ENCODE results near the gene ATXN1.
A peak's percentile ranks its signal among the peaks of the same experiment; 100 is the strongest.

Gene ATXN1

DNA sequence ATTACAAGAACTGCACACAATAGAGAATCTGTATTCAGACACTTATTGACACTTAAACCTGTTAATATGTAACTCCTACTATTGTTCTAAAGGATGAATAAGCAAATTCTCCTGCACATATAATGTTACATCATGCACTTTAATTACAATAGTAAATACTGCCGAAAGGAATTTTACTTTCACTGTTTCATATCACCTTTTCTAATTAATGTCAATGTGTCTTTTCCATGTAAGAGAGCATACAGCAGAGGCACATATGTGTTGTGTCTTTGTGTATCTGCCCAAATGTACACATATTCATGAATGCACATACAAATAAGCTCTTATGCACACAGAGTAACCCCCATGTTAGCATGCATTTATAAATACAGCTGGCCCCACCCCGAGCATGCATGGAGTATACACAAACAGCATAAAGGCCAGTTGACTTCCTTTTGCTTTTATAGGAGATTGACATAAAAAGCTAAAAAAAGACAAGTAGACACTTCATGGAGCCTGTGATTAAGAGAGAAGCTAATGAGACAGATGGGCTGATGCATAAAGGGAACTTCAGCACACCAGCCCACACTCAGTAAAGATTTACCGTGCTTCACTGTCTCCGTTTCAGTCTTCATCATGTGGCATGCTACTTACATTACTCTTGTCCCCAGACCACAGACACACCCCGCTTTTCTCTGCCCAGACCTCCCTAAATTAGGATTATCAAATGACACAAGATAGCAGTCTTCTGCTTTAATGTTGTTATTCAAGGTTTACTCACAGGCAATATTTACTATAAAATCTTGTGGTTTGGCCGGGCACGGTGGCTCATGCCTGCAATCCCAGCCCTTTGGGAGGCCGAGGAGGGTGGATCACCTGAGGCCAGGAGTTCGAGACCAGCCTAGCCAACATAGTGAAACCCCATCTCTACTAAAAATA, 184.6 kb downstream of the ATXN1 start:
- in situ Hi-C loops (cut with MboI; ENCODE audit: low pct_unique_long_range_greater_than_20kb, low sequenced_read_pairs) = no loop called here
- peak; percentile 26 for DNase-seq

DNA sequence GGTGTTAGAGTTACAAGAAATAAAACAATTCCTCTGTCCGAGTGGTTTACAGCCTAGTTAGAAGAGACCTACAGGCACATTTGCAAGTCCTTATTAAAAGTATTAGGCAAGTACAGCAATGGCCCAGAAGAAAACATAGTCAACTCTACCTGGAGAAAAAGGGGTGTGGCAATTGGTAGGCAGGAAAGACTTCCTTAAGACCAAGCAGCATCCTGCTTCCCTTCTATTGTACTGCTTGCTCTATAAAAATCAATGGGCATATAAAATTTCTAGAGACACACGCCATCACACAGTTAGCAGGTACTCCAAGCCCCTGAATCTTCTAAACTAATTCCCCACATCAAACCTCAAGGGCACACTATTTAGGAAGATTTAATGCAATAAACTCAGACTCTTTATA, 185.6 kb downstream of the ATXN1 start:
- in situ Hi-C loops (cut with MboI; ENCODE audit: low pct_unique_long_range_greater_than_20kb, low sequenced_read_pairs) = no loop called here
- no peak for DNase-seq

DNA sequence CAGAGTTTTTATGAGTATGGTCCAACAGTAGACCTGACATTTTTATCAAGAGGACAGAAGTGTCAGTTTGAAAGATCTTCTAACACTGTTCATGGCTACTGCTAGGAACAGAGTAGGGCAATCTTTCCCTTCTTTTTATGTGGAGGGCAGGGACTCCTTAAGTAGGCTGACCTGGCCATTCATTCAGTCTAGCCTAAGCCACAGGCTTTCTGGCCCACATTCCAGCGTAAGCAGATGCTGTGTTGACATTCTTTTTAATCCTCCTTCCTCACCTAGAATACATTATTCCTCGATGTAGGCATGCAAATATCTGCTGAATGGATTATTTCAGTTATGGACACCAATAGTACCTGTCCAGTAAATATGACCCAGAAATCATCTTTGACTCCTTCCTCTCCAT, 188.3 kb downstream of the ATXN1 start:
- in situ Hi-C loops (cut with MboI; ENCODE audit: low pct_unique_long_range_greater_than_20kb, low sequenced_read_pairs) = no loop called here
- no peak for DNase-seq

DNA sequence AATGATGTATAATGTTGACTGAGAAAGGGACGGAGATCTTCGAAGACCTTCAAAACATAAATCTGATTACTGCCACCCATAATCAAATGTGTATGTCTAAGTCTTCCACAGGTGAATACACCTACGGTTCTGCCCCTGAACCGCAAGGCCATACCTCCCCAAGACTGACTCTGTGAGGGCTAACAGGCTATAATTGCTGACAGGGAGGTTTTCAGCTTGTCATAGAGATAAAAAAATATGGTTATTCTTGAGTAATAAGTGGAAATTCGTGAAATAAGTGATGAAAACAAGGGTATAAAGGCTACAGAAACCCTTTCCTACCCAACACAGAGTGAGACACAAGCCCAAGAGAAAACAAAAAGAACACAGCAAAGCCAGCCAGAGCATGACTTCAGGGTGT, 188.9 kb downstream of the ATXN1 start:
- DNase-seq = no peak
- in situ Hi-C loops (cut with MboI; ENCODE audit: low pct_unique_long_range_greater_than_20kb, low sequenced_read_pairs) = no loop called here

DNA sequence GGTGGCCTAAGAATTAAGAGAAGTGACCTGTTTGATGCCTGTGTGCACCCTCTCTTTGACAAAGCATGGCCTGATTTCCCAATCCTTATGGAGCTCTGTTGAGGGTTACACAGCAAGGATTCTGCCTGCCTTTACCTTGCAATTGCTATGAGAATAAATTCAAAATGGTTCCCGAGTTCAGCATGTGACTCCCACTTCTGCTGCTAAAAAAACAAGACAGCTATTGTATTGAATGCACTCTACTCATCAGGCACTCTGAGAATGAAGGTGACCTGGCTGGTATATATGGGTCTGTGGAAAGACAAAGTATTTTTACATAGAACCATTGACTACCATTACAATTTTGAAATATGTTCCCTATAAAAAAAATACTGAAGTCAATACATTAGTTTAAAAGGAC, 190.3 kb downstream of the ATXN1 start:
- DNase-seq = no peak
- in situ Hi-C loops (cut with MboI; ENCODE audit: low pct_unique_long_range_greater_than_20kb, low sequenced_read_pairs) = no loop called here

DNA sequence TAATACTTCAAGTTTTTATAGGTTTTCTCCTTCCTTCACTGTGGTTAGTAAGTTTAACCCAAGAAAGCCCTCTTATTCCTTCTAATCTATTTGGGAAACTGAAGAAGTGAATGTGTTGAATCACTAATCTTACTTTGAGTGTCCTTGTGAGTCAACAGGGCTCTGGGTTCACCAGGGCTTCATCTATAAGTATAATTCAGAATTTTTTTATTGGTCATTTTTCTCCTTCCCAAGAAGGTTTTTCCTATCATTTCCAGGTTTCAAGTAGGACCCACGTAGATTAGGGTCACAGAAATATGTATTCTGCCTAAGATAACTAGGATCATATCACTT, 191.1 kb downstream of the ATXN1 start:
- no peak for DNase-seq
- in situ Hi-C loops (cut with MboI; ENCODE audit: low pct_unique_long_range_greater_than_20kb, low sequenced_read_pairs) = no loop called here

DNA sequence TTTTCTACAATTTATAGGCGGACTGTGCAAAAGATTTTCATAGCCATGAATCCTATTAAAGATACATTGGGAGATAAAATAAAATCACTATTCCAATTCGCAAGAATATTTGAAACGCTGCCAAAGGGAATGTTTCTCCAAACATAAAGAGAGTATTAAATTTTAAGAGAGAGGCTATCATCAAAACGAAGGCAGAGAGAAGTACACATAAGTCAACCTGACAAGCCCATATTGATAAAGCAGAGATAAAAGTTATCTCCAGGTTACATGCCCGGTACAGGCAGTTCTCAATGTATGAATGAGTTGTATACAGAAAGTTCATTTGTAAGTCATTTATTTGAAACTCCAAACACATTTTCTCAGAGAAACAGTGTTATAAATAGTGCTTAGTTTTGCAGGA, 193.1 kb downstream of the ATXN1 start:
- no peak for DNase-seq
- in situ Hi-C loops (cut with MboI; ENCODE audit: low pct_unique_long_range_greater_than_20kb, low sequenced_read_pairs) = no loop called here

DNA sequence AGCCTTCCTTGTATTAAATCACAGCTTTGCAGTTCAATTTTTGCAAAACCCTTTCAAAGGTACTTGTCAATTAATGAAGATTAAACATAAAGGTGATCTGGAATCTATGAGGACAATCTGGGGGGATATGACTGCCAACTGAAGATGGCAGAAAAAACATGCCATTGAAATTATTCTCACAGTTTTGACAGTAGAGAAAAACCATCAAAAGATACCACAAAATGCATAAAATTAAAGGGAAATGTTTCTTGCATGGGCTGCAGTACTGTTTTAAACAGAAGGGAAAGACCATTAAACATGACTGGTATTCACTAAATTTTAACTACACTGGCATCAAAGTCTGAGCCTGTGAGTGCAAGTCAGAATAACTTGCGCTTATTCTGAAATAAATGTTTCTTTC, 194.2 kb downstream of the ATXN1 start:
- in situ Hi-C loops (cut with MboI; ENCODE audit: low pct_unique_long_range_greater_than_20kb, low sequenced_read_pairs) = no loop called here
- DNase-seq = no peak

DNA sequence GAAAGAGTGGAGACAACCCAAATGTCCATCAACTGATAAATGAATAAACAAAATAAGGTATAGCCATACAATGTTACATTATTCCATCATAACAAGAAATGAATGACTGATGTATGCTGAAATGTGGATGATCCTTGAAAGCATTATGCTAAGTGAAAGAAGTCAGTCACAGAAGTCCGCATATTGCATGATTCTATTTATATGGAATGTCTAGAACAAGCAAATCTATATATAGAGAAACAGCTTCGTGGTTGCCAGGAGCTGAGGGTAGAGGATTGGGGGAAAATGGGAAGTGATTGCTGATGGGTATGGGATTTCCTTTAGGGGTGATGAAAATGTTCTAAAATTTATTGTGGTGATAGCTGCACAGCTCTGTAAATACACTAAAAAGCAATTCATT, 196.8 kb downstream of the ATXN1 start:
- in situ Hi-C loops (cut with MboI; ENCODE audit: low pct_unique_long_range_greater_than_20kb, low sequenced_read_pairs) = no loop called here
- DNase-seq = no peak

DNA sequence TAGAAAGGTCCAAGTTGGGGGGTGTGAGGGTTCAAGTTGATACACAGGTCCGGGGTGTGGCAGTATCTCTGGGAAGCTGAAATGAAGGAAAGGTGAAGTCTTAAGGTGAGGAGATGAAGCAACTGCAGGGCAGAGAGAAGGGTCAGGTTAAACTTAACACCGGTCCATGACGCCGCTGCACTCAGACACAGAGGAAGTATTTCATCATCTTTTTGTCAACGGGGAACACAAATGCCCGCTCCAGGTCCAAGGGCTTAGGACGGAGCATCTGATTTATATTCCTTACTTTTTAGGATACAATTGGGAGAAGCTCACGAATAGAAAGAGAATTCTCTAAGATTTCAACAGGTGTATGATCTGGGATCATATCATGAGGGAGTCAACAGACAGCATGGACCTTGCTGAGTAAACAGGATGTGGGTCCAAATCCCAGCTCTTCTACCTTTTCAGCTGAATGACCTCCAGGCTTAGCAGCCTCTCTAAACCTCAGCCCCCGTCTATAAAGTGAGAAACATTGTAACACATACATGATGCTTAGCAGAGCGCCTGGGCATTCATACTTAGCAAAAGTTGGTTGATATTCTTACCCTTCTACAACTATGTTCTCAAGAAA, 197.5 kb downstream of the ATXN1 start:
- no peak for DNase-seq
- in situ Hi-C loops (cut with MboI; ENCODE audit: low pct_unique_long_range_greater_than_20kb, low sequenced_read_pairs) = no loop called here

DNA sequence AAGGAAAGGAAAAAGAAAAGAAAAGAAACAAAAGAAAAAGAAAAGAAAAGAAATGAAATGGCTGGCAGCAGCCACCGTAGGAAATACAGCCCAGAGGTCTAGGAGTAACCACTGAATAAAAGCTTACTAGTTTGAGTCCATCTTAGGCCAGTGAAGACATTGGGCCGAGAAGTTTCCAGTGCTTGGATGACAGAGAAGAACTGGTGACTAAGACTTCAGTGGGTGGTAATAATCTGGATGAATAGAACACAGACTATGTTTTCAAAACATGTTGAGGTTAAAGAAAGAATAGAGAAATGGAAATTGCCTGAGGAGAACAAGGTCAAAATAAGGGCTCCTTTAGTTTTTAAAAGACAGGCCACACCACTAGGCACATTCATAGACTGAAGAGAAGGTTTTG, 198.8 kb downstream of the ATXN1 start:
- in situ Hi-C loops (cut with MboI; ENCODE audit: low pct_unique_long_range_greater_than_20kb, low sequenced_read_pairs) = no loop called here
- DNase-seq = no peak

DNA sequence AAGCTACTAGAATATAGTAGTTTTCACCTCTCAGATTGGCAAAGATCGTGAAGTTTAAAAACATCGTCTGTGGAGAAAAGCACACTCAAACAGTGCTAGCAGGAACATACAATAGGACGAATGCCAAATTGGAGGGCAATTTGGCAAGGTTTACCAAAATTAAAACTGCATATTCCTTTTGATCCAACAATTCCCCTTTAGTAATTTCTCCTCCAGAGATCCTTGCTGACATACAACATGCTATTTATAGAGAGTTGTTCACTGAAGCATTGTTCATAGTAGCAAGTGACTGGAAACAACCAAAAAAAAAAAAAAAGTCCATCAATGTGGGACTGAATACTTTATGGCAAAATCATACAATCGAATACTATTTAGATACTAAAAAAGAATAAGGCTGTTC, 202.2 kb downstream of the ATXN1 start:
- in situ Hi-C loops (cut with MboI; ENCODE audit: low pct_unique_long_range_greater_than_20kb, low sequenced_read_pairs) = no loop called here

DNA sequence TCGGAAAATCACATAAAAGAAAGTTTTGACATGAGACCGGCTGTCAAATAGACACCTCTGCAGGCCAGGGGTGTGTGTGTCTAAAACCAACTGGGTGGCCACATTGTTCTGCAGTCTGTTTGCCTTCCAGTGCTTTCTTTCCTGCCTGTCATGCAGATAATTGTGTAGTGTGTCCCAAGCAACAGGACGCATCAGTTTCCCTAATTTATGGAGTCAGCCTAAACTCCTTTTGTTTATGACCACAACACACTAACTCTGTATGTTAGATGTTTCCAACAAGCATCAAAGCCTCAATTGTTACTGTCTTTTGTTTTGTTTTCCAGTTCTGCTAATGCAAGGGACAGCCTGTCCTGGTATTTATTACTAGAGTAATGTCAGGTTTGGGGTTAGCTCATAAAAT, 205.7 kb downstream of the ATXN1 start:
- no peak for DNase-seq
- in situ Hi-C loops (cut with MboI; ENCODE audit: low pct_unique_long_range_greater_than_20kb, low sequenced_read_pairs) = no loop called here

More for the DNA sequence above, 202.2 kb downstream of the ATXN1 start:
- DNase-seq = no peak

DNA sequence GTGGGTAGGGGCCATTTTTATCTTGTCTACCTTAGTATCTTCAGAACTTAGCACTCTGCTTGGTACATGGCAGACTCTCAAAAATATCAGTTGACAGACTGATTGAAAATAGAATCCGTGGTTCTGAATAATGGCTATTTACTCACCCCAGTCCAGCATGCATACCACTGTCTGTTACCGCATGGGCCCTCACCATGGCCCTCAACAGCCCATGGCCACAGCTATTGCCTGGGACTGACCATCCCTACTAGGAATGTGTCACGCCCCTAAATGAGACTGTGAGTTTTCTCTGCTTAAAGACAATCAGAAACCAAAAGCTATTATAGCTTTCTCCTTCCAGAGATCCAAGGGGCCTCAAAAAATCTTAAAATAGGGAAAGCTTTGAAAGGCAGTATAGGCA, 207.7 kb downstream of the ATXN1 start:
- no peak for DNase-seq
- in situ Hi-C loops (cut with MboI; ENCODE audit: low pct_unique_long_range_greater_than_20kb, low sequenced_read_pairs) = no loop called here

DNA sequence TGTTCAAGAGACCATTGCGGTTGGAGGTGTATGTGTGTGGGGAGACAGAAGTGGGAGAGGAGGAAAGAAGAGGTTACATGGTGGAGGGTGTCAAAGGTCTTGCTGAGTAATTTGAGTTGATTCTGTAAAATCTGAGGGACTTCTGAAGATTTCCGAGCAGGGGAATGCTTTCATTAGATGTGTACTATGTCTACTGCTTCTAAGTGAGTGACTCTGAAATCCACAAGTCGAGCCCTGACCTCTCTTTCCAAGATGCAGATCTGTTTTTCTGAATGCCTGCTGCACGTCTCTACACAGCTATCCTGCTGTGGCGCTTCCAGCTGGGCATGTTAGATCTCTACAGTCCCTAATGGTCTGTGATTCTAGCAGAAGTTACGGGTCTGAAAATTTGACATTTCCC, 209.8 kb downstream of the ATXN1 start:
- no peak for DNase-seq
- in situ Hi-C loops (cut with MboI; ENCODE audit: low pct_unique_long_range_greater_than_20kb, low sequenced_read_pairs) = no loop called here

DNA sequence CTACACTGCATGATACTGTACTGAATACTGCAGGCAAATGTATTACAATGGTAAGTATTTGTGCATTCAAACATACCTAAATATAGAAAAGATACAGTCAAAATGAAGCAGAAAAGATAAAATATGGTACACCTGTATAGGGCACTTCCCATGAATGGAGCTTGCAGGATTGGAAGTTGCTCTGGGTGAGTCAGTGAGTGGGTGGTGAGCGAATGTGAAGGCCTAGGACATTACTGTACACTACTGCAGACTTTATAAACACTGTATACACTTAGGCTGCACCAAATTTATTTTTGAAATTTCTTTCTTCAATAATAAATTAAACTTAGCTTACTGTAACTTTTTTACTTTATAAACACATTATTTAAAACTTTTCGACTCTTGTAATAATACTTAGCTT, 213.1 kb downstream of the ATXN1 start:
- no peak for DNase-seq
- in situ Hi-C loops (cut with MboI; ENCODE audit: low pct_unique_long_range_greater_than_20kb, low sequenced_read_pairs) = no loop called here

DNA sequence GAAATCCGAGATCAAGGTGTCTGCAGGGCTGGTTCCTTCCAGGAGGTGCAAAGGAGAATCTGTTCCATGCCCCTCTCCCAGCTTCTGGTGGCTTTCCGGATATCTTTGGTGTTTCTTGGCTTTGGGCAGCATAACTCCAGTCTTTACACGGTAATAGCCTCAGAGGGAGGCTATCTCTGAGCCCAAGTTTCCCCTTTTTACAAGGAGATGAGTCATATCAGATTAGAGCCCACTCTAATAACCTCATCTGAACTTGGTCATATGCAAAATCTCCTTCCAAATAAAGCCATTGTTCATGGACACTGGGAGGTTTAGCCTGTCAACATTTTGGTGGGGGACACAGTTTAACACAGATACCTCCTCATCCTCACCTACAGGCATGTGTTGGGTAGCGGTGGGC, 213.7 kb downstream of the ATXN1 start:
- DNase-seq = peak; percentile 8
- in situ Hi-C loops (cut with MboI; ENCODE audit: low pct_unique_long_range_greater_than_20kb, low sequenced_read_pairs) = no loop called here

DNA sequence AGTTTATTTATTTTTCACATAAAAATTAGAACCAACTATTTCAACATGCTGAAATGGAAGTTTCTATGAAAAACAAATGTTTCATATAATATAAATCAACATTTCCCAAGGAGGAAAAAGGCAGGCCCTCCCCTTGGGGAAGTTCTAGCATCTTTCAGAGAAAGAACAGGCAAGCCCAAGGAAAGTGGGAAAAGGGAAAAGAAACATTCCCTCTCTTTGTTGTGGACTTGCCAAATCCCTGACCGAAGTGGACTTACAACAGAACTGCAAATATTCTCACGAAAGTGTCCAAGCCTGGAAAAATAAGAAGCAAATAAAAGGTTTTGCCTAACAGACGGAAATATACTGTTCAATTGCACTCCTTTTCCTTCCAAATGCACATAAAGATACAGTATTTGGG, 214.4 kb downstream of the ATXN1 start:
- no peak for DNase-seq
- in situ Hi-C loops (cut with MboI; ENCODE audit: low pct_unique_long_range_greater_than_20kb, low sequenced_read_pairs) = no loop called here

DNA sequence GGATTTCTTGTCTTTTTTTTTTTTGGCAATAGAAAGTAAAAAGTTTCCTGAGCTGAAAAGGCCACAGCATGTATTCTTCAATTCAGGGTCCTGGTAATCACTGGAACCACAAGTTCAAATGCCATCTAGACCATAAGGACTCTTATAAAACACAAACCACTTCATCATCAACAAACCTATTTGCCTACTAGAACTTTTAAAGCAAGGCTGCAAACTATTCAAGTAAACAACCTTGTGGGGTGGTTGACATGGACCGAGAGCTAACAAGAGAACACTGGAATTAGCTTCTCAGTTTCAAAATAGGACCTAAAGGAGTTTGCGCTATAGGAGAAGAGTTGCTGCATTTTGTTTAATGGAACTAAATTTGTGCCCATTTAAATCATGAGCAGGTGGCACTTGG, 215.9 kb downstream of the ATXN1 start:
- in situ Hi-C loops (cut with MboI; ENCODE audit: low pct_unique_long_range_greater_than_20kb, low sequenced_read_pairs) = no loop called here
- no peak for DNase-seq

DNA sequence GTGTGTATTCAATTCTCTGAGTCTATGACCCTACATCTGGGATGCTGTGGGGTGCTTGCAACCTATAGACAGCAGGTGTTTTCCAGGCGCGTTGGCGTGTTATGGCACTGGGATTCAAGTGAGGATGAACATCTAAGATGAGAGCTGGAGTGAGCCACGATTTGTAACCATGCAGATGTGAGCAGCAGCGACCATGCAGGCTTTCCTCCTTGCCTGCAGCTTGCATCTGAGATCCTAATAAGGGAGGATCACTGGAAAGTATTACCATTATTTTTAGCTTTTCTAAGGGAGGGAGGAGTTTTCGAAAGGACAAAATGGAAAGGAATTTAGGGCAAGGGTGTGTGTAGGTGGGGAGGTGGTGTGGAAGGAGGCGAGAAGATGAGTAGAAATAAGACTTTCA, 216.7 kb downstream of the ATXN1 start:
- in situ Hi-C loops (cut with MboI; ENCODE audit: low pct_unique_long_range_greater_than_20kb, low sequenced_read_pairs) = no loop called here
- DNase-seq = no peak

DNA sequence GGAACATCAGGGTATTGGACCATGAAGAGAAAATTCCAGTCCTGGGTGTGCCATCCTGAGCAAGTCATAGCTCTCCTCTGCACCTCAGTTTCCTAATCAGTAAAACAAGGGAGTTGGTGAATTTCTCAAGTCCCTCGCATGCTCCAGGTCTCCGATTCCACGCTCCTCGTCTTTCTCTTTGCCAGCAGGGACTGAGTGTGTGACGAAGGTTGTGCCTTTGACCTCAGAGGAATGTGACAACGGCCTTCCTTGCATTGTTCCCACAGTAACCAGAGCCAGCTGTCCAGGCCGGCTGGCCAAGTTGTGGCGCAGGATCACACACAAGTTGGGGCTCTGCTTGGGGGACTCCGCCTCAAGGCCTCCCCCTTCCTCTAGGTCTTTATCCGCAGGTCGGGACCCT, 217.3 kb downstream of the ATXN1 start:
- in situ Hi-C loops (cut with MboI; ENCODE audit: low pct_unique_long_range_greater_than_20kb, low sequenced_read_pairs) = no loop called here
- no peak for DNase-seq
